Suprapubic skin (tissue), 3 donors: ENCODE measurements around the gene OSBPL7.

Source experiments
- POLR2AphosphoS5 ChIP-seq, 3 donors: sonication (generic); formaldehyde crosslinking; IDR thresholded peaks; one replicate each; pipeline ENCODE4 v1.6.1; 2017; ENCODE audit warnings: antibody characterized with exemption in 3 of 3
- TF ChIP-seq, protein P1 (sequence below), 2 donors: fragments of 200-600 bp in 1 of 2; fragments of 450-650 bp in 1 of 2; sonication (generic) in 1 of 2; IDR thresholded peaks; one replicate each; pipeline ENCODE4 v1.5.1; 2016 to 2019; ENCODE audit warnings: antibody characterized with exemption in 2 of 2, mild to moderate bottlenecking in 1 of 2, moderate library complexity in 1 of 2

DNA sequence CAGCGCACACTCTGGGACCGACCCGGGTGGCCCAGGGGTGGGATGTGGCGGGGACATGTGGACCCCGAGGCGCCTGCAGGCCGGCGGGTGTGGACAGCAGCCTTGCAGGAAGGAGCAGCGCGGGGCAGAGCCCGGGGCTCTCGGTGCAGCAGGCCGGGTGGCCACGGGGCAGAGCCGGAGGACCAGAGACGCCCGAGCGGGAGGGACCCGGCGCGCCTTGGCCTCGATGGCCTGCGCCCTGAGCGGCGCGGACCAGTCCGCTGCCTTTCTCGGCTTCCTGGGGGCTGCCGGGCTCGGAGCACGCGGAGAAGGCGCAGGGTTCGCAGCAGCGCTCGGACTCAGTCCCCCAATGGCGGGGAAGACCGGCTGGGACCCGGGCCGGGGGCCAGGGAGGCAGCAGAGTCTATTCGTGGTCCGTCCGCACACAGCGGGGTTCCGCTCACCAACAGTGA lies 43.4 kb downstream of the OSBPL7 start:
- TF ChIP-seq POLR2AphosphoS5 (IDR thresholded peaks at IDR 0.05), result no peak
- TF ChIP-seq, protein P1, sequence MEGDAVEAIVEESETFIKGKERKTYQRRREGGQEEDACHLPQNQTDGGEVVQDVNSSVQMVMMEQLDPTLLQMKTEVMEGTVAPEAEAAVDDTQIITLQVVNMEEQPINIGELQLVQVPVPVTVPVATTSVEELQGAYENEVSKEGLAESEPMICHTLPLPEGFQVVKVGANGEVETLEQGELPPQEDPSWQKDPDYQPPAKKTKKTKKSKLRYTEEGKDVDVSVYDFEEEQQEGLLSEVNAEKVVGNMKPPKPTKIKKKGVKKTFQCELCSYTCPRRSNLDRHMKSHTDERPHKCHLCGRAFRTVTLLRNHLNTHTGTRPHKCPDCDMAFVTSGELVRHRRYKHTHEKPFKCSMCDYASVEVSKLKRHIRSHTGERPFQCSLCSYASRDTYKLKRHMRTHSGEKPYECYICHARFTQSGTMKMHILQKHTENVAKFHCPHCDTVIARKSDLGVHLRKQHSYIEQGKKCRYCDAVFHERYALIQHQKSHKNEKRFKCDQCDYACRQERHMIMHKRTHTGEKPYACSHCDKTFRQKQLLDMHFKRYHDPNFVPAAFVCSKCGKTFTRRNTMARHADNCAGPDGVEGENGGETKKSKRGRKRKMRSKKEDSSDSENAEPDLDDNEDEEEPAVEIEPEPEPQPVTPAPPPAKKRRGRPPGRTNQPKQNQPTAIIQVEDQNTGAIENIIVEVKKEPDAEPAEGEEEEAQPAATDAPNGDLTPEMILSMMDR (IDR thresholded peaks at IDR 0.05), result no peak
